Upper lobe of right lung (tissue), 1 donor: ENCODE data around the gene PIP4K2B. TPM values are rescaled to one million over a fixed set of nuclear protein-coding genes. Genes with fewer than 3 reads are reported as not detected.

Experiments used
- ATAC-seq: fragments of 200-7000 bp; cut with Tn5 transposase; one replicate; pipeline ENCODE4 v1.9.1; 2020; ENCODE audit warnings: mild to moderate bottlenecking, moderate library complexity
- DNase-seq: peaks from one replicate; pipeline ENCODE4 v3.0.0-alpha.2; 2020
- H3K27ac ChIP-seq: fragments of 200-600 bp; one replicate; pipeline ENCODE4 v1.8.0; 2022
- H3K27me3 ChIP-seq: fragments of 200-600 bp; one replicate; pipeline ENCODE4 v1.8.0; 2022; ENCODE audit warnings: mild to moderate bottlenecking
- H3K36me3 ChIP-seq: fragments of 200-600 bp; one replicate; pipeline ENCODE4 v1.8.0; 2022
- H3K4me1 ChIP-seq: fragments of 200-600 bp; one replicate; pipeline ENCODE4 v1.8.0; 2022
- H3K4me3 ChIP-seq: fragments of 200-600 bp; one replicate; pipeline ENCODE4 v1.8.0; 2022; ENCODE audit warnings: mild to moderate bottlenecking
- H3K9me3 ChIP-seq: fragments of 200-600 bp; one replicate; pipeline ENCODE4 v1.8.0; 2022
- intact Hi-C: fragments of 100-400 bp; cut with DNase I; formaldehyde crosslinking; loops from one replicate; pipeline ENCODE4 v1.11.0; 2022
- long read RNA-seq: library from polyadenylated mRNA; unstranded; transcript quantifications from one replicate; pipeline ENCODE4 v2.0.0, GENCODE V29; 2021
- total RNA-seq: library from RNA; stranded (reverse); fragmentation: NEBNext Ultra II Directional; extraction: Animal tissue kit (Norgen Biotek cat#: 25700); gene quantifications from one replicate; pipeline ENCODE4 v1.2.1, GENCODE V29; 2021
- TF ChIP-seq, protein P1 (sequence below): fragments of 200-600 bp; IDR thresholded peaks from one replicate; pipeline ENCODE4 v1.8.0; 2022; ENCODE audit warnings: antibody characterized with exemption
- donor health status: DM: no; HTN: yes; CAD: no; lungs with severe emphysema.

Gene PIP4K2B
- 50.5 TPM for total RNA-seq
- long read RNA-seq, full-length matches to known transcripts = 21 of 56 reads
- long read RNA-seq, partial matches to known transcripts = 5 of 56 reads
- long read RNA-seq, other reads (novel, unspliced or antisense) = 30 of 56 reads

DNA sequence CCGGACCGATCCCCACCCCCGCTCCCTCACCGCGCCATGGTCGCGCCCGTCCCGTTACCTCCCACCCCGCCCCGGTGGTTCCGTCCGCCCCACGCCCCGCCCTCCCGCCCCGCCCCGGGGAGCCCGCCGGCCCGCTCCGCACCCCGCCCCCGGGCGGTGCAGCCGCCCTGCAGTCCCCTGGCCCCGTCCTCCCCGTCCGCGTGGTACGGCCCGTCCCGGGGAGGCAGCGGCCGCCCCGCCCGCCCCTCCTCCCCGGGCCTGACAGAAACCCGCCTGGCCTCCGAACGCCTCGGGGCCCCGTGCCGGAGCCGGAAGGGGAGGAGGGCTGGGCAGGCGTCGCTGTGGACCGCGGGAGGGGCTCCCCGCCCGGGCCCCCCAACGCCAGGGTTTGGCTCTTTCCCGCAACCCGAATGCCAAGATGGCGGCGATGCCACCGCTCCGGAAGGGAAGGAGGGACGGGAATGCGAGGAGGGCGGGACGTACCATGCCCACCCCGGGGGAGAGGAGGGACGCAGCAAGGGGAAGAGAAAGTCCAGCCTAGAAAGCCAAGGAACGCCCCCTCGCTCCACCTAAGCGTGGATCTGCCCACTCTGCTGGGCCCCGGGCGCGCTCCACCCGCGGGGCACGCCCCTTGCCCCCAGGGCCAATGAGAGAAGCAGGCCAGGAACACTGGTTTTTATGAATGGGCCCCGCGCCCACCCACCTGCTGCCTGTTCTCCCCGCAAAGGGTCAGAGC, at the start of gene PIP4K2B:
TSS of gene PIP4K2B (minus strand) at position 56 of the 736 bp plus-strand sequence. CDS start 132 bp downstream, outside the sequence.
- ATAC-seq (peak; percentile 97), DNase-seq (peak; percentile 98)
- no peaks in the 10 kb centered on the region for H3K9me3 ChIP-seq
- no peaks in the 10 kb centered on the region for H3K27me3 ChIP-seq
- peaks cover 20% of the 10 kb centered on the region for H3K4me1 ChIP-seq
- TF ChIP-seq, protein P1, sequence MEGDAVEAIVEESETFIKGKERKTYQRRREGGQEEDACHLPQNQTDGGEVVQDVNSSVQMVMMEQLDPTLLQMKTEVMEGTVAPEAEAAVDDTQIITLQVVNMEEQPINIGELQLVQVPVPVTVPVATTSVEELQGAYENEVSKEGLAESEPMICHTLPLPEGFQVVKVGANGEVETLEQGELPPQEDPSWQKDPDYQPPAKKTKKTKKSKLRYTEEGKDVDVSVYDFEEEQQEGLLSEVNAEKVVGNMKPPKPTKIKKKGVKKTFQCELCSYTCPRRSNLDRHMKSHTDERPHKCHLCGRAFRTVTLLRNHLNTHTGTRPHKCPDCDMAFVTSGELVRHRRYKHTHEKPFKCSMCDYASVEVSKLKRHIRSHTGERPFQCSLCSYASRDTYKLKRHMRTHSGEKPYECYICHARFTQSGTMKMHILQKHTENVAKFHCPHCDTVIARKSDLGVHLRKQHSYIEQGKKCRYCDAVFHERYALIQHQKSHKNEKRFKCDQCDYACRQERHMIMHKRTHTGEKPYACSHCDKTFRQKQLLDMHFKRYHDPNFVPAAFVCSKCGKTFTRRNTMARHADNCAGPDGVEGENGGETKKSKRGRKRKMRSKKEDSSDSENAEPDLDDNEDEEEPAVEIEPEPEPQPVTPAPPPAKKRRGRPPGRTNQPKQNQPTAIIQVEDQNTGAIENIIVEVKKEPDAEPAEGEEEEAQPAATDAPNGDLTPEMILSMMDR = no peak
- H3K27ac ChIP-seq = peak within 1 kb of the TSS; percentile 99
- intact Hi-C loops = no loop called here
- peaks cover 38% of the 10 kb centered on the region for H3K36me3 ChIP-seq
- H3K4me3 ChIP-seq = peak within 1 kb of the TSS; percentile 62

DNA sequence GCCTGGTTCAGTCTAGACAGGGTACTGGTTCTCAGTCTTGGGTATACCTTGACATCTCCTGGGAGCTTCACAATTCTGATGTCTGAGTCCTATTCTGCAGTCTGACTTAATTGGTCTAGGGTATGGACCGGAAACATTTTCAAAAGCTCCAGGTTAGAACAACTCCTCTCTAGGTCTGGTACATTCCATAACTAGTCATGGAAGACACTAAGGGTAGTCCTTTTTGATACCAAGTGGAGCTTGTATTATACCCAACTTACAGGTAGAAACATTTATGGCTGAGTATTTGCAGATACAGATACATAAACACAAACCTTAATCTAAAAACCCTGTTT, 49.2 kb upstream of the PIP4K2B start:
- TF ChIP-seq, protein P1 = no peak
- H3K9me3 ChIP-seq = no peaks in the 10 kb centered on the region
- intact Hi-C loops = no loop called here
- peaks cover 21% of the 10 kb centered on the region for H3K4me1 ChIP-seq
- no peaks in the 10 kb centered on the region for H3K27me3 ChIP-seq
- ATAC-seq (no peak), DNase-seq (no peak)
- H3K27ac ChIP-seq = no peak overlapping the region
- H3K4me3 ChIP-seq = no peak overlapping the region
- H3K36me3 ChIP-seq = peaks cover 61% of the 10 kb centered on the region

DNA sequence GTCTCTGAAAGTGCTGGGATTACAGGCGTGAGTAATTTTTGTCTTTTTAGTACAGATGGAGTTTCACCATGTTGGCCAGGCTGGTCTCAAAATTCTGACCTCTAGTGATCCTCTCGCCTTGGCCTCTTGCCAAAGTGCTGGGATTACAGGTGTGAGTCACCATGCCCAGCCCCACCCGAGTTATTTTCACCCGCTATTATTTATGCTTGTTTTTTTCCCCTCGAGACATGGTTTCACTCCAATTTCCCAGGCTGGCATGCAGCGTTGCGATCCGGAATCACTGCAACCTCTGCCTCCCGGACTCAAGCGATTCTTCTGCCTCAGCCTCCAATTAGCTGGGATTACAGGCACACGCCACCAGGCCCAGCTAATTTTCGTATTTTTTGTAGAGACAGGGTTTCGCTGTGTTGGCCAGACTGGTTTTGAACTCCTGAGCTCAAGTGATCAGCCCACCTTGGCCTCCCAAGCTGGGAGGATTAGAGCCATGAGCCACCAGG, 45.0 kb upstream of the PIP4K2B start:
- ATAC-seq = no peak

DNA sequence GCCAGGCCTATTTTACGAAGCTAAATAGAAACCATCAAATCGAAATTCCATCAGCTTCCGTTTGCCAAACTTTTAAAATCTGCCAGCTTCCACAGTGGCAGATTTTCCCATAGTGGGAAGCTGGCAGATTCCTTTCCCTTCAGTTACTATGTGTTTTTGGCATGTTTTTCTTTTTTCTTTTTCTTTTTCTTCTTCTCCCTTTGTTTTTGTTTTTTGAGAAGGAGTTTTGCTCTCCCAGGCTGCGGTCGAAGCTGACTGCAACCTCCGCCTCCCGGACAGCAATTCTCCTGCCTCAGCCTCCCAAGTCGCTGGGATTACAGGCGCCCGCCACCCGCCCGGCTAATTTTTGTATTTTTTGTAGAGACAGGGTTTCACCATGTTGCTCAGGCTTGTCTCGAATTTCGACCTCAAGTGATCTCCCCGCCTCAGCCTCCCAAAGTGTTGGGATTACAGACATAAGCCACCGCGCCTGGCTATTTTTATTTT, 26.4 kb upstream of the PIP4K2B start:
- DNase-seq (no peak), ATAC-seq (no peak)
- intact Hi-C loops = no loop called here
- peak overlapping the region; percentile 84 for H3K4me3 ChIP-seq
- peaks cover 12% of the 10 kb centered on the region for H3K36me3 ChIP-seq
- H3K4me1 ChIP-seq = peaks cover 18% of the 10 kb centered on the region
- no peaks in the 10 kb centered on the region for H3K27me3 ChIP-seq
- TF ChIP-seq, protein P1 = no peak
- peak overlapping the region; percentile 99 for H3K27ac ChIP-seq
- no peaks in the 10 kb centered on the region for H3K9me3 ChIP-seq

More for the DNA sequence above, 45.0 kb upstream of the PIP4K2B start:
- no peak overlapping the region for H3K4me3 ChIP-seq
- peaks cover 27% of the 10 kb centered on the region for H3K36me3 ChIP-seq
- no peaks in the 10 kb centered on the region for H3K9me3 ChIP-seq
- no peaks in the 10 kb centered on the region for H3K4me1 ChIP-seq
- no peaks in the 10 kb centered on the region for H3K27me3 ChIP-seq
- DNase-seq = no peak
- TF ChIP-seq, protein P1 = no peak
- intact Hi-C loops = no loop called here
- H3K27ac ChIP-seq = no peak overlapping the region

DNA sequence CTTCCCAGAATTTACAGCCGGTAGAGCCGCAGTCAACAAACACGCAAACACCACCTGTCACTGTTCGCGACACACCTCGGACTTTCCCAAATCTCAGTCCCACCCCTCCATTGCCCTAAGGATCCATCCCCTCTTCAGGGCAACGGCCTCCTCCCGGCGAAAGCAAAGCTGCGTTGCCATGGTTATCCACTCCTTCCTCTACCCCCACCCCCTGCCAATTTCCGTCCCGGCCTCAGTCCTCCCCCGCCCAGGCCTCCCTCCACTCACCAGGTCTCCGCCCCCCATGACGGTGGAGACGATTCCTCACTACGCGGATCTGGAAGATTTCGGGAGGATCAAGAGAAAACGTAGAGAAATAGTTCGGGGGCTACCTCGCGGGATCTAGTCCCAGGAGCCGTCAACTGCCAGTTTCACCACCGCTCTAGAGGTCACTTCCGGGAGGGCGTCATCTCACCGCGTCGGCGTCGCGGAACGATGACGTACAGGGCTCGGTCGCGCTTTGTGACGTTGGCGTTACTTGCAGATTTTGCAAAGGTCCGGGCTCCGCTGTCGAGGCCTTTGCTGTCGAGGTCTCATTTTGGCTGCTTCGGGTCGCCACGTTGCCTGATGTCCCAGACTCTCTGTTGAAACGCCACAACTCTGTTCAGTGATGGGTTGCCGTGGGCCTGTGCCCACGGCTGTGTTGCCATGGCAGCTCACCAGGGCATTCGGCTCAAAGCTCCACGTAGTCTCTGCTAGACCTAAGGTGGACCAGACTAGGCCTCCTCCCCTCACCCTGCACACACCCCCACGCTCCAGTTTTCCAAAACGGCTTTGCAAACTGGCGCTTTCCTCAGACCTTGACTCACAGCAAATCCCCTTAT, 25.8 kb upstream of the PIP4K2B start, which contains the start of gene CWC25:
TSS of gene CWC25 (minus strand) at position 423 of the 863 bp plus-strand sequence. CDS start at position 285, 138 bp downstream.
- TF ChIP-seq, protein P1 = no peak
- ATAC-seq = peak; percentile 94
- H3K27me3 ChIP-seq = no peaks in the 10 kb centered on the region
- DNase-seq = peak; percentile 96
- peaks cover 18% of the 10 kb centered on the region for H3K4me1 ChIP-seq
- intact Hi-C loops = no loop called here
- peak within 1 kb of the TSS; percentile 84 for H3K4me3 ChIP-seq
- H3K36me3 ChIP-seq = peaks cover 18% of the 10 kb centered on the region
- peak within 1 kb of the TSS; percentile 99 for H3K27ac ChIP-seq
- H3K9me3 ChIP-seq = no peaks in the 10 kb centered on the region
